Measurements from ENCODE around the gene UBE2D1.

The UBE2D1 gene

DNA sequence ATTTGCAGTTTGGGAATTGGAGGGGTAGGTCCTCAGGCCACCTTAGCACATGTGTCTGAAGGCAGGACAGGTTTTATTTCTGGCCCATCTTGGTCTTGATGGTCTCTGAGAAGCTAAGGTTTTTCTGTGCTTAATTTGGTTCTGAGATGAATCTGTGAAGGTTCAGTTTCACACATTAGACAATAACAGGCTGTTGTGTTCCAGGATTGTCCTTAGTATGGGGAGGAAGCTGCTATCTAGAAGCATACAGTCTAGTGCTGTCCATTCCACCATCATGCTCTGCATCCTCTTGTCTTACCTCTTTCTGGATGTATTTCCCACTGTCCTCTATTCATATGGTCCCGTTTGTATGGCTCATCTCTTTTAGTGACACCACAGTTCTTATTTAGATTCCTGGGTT lies 7.1 kb downstream of the UBE2D1 start:
- DNase-seq = no peak

DNA sequence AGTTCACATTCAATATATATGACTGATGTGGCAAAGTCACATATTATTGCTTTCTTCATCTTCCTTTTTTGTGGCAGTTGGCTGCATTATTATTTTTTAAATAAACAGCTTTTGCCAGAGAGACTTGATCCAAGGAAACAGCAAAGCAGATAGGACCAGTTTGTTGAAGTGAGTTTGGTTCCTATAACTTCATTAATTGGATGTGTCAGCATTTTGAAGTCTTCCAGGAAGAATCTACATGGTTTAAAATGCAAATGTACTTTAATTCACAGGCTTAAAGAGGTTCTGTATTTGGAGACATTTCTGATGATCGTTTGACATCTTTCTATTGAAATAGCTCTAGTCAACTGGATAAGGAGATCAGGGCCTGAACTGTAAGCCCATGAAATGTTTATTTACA lies 13.2 kb downstream of the UBE2D1 start:
- DNase-seq = no peak

DNA sequence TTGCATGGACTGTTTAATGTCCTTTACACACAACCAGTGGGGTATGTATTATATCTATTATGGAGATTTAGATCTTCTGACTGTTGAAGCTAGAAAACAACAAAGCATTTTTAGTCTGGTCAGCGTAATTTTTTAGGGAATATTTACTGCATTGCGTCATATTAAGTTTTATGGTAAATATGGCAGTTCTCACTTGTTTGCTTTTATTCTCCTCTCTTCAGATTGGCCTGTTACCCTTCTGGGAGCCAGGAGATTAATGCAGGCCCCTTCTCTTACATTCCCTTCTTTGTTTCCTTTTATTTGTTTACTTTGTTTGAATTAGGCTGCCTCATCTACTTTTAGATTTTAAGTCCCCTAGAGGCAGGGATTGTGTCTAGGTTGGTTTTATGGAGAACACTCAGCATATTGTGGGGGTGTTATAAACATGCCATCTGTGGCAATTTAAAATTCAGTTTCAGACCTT lies 13.8 kb downstream of the UBE2D1 start:
- DNase-seq = no peak

DNA sequence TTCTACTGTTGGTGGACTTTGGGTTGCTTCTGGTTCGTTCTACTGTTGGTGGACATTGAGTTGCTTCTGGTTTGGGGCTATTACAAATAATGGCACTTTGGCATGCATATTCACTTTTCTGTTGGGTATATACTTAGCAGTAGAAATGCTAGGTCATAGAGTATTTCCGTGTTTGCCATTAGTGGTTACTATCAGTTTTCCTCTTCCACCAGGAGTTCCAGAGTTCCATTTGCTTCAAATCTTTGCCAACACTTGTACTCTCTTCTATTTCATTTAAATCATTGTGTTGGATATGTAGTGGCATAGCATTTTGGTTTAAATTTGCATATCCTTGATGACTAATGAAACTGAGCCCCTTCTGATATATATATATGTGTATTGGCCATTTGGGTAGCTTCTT lies 15.2 kb downstream of the UBE2D1 start:
- no peak for DNase-seq

DNA sequence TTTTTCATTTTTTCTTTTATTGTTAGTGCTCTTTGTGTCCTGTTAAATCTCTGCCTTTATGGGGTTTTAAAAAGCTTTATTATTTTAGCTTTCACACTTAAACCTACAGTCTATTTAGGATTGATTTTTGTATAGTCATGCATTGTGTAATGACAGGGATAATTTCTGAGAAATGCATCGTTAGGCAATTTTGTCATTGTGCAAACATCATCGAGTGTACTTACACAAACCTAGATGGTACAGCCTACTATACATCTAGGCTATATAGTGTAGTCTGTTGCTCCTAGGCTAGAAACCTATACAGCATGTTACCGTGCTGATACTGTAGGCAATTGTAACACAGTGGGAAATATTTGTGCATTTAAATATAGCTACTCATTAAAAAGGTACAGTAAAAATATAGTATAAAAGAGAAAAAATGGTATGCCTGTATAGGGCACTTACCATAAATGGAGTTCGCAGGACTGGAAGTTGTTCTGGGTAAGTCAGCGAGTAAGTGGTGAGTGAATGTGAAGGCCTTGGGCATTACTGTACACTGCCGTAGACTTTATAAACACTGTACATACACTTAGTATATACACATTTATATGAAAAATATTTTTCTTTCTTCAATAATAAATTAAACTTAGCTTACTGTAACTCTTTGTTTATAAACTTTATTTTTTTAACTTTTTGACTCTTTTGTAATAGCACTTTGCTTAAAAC lies 16.0 kb downstream of the UBE2D1 start:
- no peak for DNase-seq

DNA sequence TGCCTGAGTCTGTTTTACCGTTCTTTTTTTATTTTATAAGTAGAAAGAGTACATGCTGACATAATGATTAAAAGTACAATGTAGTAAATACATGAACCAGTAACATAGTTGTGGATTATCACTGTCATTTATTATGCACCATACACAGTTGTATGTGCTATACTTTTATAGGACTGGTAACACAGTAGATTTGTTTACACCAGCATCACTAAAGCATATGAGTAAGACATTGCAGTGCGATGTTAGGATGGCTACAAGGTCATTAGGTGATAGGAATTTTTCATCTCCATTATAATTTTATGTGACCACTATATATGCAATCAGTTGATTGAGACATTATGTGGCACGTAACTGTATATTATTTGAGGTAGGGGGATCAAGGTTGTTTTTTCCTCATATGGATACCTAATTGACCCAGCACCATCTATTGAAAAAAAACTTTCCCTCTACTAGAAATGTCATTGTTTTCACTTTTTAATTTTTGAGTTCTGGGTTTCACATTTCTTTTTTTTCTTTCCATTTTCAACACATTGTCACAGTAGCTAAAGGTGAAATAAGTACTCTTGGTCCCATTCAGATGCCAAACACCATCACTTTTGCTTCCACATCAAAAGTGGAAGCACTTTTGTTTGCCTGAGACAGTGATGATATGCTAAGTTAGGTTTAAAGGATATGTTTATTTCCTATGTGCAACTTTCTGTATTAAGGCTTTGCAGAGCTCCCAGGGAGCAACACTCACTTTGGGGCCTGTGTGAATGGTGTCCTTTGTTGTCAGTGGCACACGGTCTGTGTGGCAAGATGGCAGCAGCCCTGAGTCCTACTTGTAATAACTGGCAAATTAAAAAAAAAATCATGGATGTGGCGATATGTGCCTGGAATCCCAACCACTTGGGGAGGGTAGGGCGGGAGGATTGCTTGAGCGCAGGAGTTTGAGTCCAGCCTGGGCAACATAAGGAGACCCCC lies 17.1 kb downstream of the UBE2D1 start:
- no peak for DNase-seq

DNA sequence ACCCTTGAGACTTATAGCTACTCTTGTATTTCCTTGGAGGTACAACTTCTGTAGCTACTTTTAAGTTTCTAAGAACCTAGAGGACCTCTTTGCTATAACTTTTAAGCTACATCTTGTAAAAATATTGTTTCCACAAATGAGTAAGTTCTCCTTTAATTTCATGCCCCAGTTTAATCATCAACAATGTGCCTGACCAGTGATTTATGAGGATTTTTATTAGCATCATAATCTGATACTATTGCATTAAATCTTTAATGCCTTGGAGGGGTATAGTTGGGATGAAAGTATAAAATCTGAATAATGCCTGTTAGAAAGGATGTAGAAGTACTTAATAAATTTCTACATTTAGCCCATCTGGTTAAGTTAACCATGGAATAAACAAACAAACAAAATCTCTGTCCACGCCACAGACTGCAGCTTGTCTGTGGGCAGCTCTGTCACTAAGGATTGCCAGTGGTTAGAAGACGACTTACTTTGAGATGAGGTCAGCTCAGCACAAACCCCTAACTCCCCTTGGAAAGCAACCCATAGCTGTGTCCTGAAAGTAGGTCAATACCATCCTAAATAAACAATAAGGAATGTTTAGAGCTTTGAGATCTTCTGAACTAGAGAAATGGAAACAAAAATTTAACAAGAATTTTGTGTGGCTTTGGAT lies 18.3 kb downstream of the UBE2D1 start:
- no peak for DNase-seq

DNA sequence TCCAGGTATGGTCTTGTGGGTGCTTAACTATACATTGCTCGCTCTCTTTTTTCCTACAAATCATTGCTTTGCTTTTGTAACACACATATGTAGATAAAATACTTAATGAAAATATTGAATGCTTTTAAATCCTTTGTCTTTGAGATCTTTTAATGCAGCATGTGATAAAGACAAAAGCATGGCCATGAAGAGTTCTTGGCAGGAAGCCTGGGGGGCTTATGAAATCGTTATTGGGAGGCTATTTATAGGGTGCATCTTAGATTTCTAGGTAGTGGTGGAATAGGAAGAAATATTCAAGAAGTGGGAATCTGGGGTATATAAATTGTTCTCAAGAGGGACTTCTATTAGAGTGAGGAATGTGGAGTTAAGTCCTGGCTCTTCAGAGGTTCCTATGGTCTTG lies 21.9 kb downstream of the UBE2D1 start:
- DNase-seq = no peak

DNA sequence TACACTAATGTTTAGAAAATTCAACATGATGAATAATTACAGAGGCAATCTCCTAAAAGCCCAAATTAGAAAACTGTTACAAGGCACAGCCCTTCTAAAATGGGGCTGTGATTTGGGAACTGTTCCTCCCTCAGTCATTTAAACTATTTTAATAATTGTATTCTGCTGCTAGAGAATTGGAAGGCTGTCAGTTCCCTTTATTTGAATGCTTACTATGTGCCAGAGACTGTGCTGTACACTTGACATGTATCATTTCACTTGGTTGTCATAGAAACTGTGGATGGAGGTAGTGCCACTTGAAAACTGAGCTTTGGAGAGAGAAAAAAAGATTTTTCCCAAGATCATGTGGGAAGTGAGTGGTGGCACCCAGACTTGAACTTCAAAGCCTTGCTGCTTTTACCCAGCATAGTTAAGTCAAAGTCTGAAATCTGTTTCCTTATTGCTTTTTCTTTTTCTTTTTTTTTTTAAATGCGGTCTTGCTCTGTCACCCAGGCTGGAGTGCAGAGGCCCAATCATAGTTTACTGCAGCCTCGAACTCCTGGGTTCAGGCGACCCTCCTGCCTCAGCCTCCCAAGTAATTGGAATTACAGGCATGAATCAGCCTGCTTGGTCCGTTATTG lies 23.6 kb downstream of the UBE2D1 start:
- no peak for DNase-seq

DNA sequence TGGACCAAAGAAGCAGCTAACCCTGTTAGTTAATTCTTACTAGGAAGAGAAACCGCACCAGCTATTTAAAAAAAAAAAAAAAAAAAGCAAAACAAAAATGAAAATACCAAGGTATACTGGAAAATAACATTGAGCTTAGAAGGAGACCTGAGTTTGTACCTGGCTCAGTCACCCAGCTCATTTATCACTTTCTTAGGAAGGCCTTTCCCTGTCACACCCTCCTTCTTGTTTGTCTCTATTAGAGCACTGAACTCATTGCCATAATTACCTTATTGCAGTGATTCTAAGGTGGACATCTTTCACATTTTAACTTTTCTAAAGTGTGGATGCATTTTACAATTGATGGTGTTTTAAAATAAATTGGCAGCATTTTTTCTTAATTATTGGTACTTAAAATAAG lies 24.1 kb downstream of the UBE2D1 start:
- DNase-seq = no peak

DNA sequence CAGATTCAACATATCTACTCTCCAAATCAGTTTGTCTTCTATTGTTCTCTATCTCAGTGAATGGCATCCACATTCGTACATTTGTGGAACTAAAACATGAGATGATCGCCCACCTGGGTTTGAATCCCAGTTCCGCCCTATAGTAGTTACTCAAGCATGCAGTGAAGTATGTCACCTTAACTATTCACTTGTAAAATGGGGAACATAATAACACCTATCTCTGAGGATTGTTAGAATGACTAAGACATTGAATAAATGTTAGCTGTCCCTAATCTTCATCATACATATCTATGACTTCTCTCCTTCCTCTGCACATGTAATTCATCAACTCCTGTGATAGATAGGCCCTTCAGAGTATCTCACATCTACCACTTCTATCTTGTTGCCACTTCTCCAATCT lies 24.7 kb downstream of the UBE2D1 start:
- DNase-seq = no peak

DNA sequence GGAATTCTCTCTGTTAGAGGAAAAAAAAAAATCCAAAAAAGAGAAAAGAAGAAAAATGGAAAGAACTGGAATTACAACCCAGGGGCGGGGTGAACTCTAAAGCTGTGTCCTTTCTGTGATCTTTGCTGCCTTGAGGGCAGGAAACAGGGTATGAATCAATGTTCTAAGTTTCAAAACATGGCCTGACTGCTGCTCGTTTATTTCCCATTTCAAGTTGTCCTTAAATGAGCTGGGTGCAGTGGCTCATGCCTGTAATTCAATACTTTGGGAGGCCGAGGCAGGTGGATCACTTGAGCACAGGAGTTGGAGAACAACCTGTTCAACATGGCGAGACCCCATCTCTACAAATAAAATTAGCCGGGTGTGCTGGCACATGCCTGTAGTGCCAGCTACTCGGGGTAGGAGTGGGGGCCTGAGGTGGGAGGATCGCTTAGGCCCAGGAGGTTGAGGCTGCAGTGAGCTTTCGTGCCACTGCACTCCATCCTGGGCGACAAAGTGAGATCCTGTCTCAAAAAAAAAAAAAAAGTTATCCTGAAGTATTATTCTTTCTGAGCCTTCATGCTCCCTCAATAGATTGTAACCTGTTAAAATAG lies 25.7 kb downstream of the UBE2D1 start:
- no peak for DNase-seq

DNA sequence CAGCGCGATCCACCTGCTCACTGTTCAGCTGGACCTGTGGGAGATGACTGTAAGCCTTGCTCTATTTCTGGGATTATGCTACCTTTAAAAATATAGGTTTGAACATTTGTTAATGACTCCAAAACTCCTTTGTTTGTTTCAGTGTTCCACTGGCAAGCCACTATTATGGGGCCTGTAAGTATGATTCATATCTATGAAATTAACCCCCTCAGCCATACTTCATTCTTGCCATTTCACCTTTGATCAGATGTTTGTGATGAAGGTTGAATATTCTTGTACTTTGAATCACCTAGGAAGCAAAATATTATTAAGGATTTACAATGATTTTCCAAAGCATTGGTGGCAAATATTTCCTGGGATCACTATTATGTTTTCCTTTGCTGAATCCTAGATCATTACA lies 26.5 kb downstream of the UBE2D1 start:
- DNase-seq = no peak

DNA sequence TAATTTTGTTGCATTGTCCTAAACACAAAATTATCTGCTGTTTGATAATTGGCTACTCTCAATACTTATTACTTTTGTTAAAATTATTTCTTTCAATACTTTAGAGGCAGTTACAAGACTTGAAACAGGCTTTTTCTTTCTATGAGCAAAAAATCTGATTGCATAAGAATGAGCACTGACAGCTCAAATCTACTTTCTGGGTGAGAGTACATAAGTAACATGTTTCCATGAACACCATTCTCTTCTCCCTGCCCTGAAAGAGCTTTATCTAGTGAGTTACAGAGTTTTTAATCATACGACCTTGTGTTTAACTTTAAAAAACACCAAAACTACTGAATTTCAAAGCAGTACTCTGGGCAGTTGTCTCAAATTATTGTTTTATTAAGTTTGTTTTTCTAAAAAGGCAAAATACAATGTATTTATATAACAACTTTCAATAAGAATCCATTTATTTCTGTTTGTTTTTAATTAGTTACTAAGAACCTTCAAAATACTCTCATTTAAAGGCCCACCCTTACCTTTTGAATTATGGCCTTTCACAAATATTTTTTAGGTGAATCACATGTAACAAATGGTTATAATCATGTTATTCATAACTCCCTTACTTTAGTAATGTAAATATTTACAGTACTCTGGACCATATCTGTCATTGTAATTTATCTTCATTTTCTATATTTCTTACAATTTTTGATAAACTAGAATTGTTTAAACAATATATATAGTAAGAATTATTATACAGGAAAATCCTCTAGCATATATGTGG lies 27.4 kb downstream of the UBE2D1 start:
- no peak for DNase-seq

DNA sequence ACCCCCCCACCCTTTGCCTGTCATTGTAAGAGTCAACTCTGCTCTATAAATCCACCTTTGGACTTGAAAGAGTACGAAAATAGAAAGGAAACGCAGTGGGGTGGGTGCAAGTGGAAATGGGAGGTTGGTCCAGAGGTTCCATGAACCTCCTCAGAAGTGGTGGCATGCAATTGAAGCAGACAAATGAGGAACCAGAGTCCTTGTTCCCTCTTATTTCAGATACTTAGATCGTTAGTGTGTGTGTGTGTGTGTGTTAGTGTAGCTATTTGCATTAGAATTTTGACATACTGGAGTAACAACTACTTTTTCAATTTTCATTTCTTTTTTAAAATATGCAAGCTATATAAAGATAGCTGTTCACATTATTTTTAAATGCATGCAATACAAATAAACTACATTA lies 32.3 kb downstream of the UBE2D1 start:
- no peak for DNase-seq

DNA sequence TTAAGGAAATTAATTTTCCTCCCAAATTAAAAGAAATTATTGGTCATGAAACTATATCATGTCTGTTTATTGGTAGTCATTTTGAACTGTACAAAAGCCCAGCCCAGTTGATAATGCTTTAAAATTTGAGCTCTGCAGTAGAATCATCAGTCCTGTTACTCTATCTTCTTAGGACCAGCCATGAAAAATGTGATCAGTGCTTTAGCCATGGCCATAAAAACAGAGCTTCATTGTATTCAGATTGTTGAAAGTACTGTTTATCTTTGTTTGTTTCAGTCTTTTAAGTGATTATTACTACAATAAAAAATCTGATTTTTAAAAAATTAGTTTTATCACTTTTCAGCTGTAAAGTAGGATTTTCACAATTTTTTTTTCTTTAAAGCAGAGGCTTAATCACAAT lies 36.7 kb downstream of the UBE2D1 start:
- DNase-seq = no peak

DNA sequence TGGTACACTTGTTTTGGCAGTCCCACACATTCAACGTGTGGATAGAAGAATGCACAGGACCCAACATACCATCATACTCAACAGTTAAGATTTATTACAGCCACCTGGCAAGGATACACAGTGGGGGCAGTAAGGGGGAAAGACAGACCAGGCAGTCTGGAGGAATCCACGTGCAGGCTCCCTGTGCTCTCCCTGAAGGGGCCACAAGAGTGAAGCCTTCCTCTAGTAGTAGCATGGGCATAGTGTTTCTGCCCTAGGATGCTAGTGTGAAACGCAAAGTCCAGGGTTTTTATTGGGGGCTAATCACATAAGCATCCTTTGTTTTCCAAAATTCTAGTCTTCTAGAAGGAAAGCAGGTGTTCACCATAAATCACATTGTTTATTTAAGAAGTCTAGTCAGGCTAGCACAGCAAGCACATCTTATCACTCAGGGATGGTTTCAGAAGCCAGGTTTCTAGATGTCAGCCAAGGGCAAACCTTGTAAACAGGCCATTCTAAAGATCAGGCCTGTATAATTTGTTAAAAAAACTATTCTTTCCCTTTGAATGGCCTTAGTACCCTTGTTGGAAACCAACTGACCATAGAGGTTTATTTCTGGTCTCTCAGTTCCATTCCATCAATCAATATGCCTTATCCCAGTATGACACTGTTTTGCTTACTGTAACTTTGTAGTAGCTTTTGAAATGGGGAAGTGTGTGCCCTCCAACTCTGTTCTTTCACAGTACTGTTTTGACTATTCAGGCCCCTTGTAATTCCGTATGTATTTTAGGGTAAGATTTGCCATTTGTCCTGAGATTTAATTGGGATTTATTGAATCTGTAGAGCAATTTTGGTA lies 38.0 kb downstream of the UBE2D1 start:
- DNase-seq = no peak

DNA sequence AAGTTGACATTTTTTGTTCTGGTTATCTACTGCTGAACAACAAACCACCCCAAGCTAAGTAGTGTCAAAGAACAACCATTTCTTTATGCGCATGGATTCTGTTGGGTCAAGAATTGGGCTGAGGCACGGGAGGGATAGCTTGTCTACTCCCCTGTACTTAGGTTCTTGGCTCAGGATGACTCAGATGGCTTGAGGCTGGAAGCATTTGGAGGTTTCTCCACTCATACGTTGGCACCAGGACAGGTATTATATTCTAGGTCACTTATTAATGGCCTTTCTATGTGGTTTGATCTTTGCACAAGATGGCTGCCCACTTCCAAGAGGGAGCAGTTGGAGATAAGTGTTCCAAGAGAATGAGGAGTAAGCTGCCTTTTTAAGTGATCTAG lies 38.6 kb downstream of the UBE2D1 start:
- no peak for DNase-seq

DNA sequence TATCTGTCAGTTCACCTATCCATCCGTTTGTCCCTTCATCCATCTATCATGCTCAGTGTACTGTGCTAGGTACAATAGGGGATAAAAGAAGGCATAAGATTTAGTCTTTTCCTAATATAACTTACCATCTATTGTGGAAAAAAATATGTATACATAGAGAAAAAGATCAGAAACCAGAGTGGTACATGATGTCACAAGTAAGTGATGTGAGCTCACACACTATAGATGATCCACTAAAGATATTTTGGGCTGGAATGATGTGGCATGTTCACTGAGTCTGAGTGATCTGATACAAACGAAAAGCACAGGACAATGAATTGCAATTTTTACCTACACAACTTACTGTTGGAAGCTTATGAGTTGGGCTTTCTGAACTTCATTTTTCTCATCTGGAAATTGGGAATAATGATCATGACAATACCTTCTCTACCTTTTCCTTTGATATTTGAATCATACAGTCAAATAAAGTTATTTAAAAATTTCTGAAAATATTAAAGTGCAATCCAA lies 47.7 kb downstream of the UBE2D1 start:
- DNase-seq = no peak

DNA sequence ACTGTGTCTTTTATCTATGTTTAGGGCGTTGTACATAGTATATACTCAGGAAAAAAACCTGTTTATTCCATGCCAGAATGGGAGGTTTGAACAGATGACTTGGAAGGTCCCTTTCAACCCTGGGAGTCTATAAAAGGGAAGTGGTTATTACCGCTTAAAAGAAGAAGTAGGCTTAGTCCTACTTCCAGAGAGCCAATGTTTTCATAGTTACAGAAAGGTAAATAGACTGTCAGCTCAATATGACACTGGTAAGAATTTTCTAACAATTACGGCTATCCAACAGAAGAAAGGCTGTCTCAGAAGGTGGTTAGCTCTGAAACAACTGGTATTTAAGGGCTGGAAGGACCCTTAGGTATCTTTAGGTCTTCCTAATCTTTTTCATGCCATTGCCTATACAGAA lies 49.3 kb downstream of the UBE2D1 start:
- no peak for DNase-seq

DNA sequence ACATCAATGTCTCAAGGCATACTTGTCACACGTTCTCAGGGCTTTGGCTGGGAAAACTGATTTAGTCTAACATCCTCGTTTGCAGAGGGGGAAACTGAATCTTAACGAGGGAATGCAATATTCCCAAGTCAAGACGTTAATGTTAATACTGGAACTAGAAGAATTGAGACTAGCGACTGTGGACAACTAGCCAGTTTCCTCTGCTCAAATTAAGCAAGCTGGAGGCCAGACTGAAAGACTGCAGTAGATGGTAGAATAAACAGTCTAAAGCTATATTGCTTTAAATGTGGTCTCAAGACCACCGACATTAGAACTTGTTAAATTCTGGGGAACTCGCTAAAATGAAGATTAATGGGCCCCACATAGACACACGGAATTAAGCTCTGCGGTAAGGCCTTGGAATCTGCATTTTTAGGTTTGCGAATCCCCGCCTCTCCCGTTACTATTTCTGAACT lies 49.8 kb downstream of the UBE2D1 start:
- no peak for DNase-seq

All from CD4-positive, alpha-beta T cell treated with Interleukin-6 for 4 hours (primary cell).